ENCODE measurements around the gene MYH10. TPM values are rescaled to one million over a fixed set of nuclear protein-coding genes. Genes with fewer than 3 reads are reported as not detected.

MYH10 gene
- total RNA-seq, 1 experiment from 2014 or later, result 74.0 TPM

GRCh38 chr17:8572764-8573163, 57.8 kb downstream of the MYH10 start:
- CTCF ChIA-PET, result no interaction called here
- Mint-ChIP-seq H3K4me3 (ENCODE audit: unreplicated experiment) (no peak overlapping the region), H3K4me1 (ENCODE audit: low read depth, unreplicated experiment) (no peaks in the 10 kb centered on the region), H3K27ac (ENCODE audit: unreplicated experiment) (no peak overlapping the region), H3K36me3 (ENCODE audit: insufficient read depth, unreplicated experiment) (peaks cover 21% of the 10 kb centered on the region), H3K9me3 (ENCODE audit: unreplicated experiment) (no peaks in the 10 kb centered on the region), H3K27me3 (ENCODE audit: insufficient read depth, unreplicated experiment) (no peaks in the 10 kb centered on the region)
- DNase-seq, result no peak
- no peaks in the 10 kb centered on the region for H3K27me3 ChIP-seq (replicated peaks; ENCODE audit: control insufficient read depth, insufficient read depth, low read length)
- no peaks in the 10 kb centered on the region for H3K9me3 ChIP-seq
- intact Hi-C loops (cut with micrococcal nuclease; ENCODE audit: unreplicated experiment), result loop anchor here (5.0 kb wide), 1 partner anchor 60 kb away; the partner anchor contains the start of gene MYH10
- BruUV-seq (replicated peaks), result no TSS peak
- H3K4me1 ChIP-seq, result no peaks in the 10 kb centered on the region
- POLR2A ChIA-PET, result interaction anchor here (0.7 kb wide), 1 partner anchor 58 kb away, joined by 5 read pairs; the partner anchor contains the start of gene MYH10
- H3K36me3 ChIP-seq (ENCODE audit: control insufficient read depth, insufficient read depth, low read length), result no peaks in the 10 kb centered on the region
- H3K4me3 ChIP-seq (ENCODE audit: low read depth, low read length), result no peak overlapping the region
- TF ChIP-seq CTCF (IDR thresholded peaks at IDR 0.05; ENCODE audit: insufficient read depth in 1 of 2, low read depth in 1 of 2, low read length in 1 of 2, severe bottlenecking in 1 of 2, unreplicated experiment in 1 of 2), result no peak

- Histone ChIP-seq H3K36me3 (ENCODE audit: control insufficient read depth, insufficient read depth, low read length) (no peaks in the 10 kb centered on the region), H3K27me3 (replicated peaks; ENCODE audit: control insufficient read depth, insufficient read depth, low read length) (no peaks in the 10 kb centered on the region), H3K4me3 (ENCODE audit: low read depth, low read length) (no peak overlapping the region), H3K9me3 (no peaks in the 10 kb centered on the region), H3K4me1 (no peaks in the 10 kb centered on the region)
- Mint-ChIP-seq H3K4me3 (ENCODE audit: unreplicated experiment) (no peak overlapping the region), H3K27ac (ENCODE audit: unreplicated experiment) (no peak overlapping the region), H3K27me3 (ENCODE audit: insufficient read depth, unreplicated experiment) (no peaks in the 10 kb centered on the region), H3K9me3 (ENCODE audit: unreplicated experiment) (no peaks in the 10 kb centered on the region), H3K36me3 (ENCODE audit: insufficient read depth, unreplicated experiment) (peaks cover 26% of the 10 kb centered on the region), H3K4me1 (ENCODE audit: low read depth, unreplicated experiment) (no peaks in the 10 kb centered on the region)
- ChIA-PET POLR2A (no interaction called here), CTCF (no interaction called here)
- TF ChIP-seq CTCF (IDR thresholded peaks at IDR 0.05; ENCODE audit: insufficient read depth in 1 of 2, low read depth in 1 of 2, low read length in 1 of 2, severe bottlenecking in 1 of 2, unreplicated experiment in 1 of 2), result no peak
- intact Hi-C loops (cut with micrococcal nuclease; ENCODE audit: unreplicated experiment), result no loop called here
- DNase-seq, result no peak
- BruUV-seq (replicated peaks), result no TSS peak
Observed at GRCh38 chr17:8563981-8564602, 66.4 kb downstream of the MYH10 start.

GRCh38 chr17:8563024-8563776, 67.3 kb downstream of the MYH10 start:
- Mint-ChIP-seq H3K27me3 (ENCODE audit: insufficient read depth, unreplicated experiment) (no peaks in the 10 kb centered on the region), H3K27ac (ENCODE audit: unreplicated experiment) (no peak overlapping the region), H3K4me1 (ENCODE audit: low read depth, unreplicated experiment) (no peaks in the 10 kb centered on the region), H3K36me3 (ENCODE audit: insufficient read depth, unreplicated experiment) (peaks cover 17% of the 10 kb centered on the region), H3K4me3 (ENCODE audit: unreplicated experiment) (no peak overlapping the region), H3K9me3 (ENCODE audit: unreplicated experiment) (no peaks in the 10 kb centered on the region)
- intact Hi-C loops (cut with micrococcal nuclease; ENCODE audit: unreplicated experiment), result no loop called here
- H3K4me3 ChIP-seq (ENCODE audit: low read depth, low read length), result no peak overlapping the region
- no TSS peak for BruUV-seq (replicated peaks)
- CTCF ChIA-PET, result interaction anchor here (0.7 kb wide), 1 partner anchor 61 kb away, joined by 4 read pairs; no protein-coding TSS in a partner anchor
- POLR2A ChIA-PET, result no interaction called here
- no peak for DNase-seq
- no peaks in the 10 kb centered on the region for H3K4me1 ChIP-seq
- no peaks in the 10 kb centered on the region for H3K27me3 ChIP-seq (replicated peaks; ENCODE audit: control insufficient read depth, insufficient read depth, low read length)
- no peaks in the 10 kb centered on the region for H3K9me3 ChIP-seq
- H3K36me3 ChIP-seq (ENCODE audit: control insufficient read depth, insufficient read depth, low read length), result no peaks in the 10 kb centered on the region
- TF ChIP-seq CTCF (IDR thresholded peaks at IDR 0.05; ENCODE audit: insufficient read depth in 1 of 2, low read depth in 1 of 2, low read length in 1 of 2, severe bottlenecking in 1 of 2, unreplicated experiment in 1 of 2), result no peak
